Left lung (tissue), 10 donors: ENCODE data around the gene MXD1. TPM values are rescaled to one million over a fixed set of nuclear protein-coding genes. Genes with fewer than 3 reads are reported as not detected.

Experiments
- ATAC-seq: fragments of 200-7000 bp; cut with Tn5 transposase; one replicate; pipeline ENCODE4 v1.9.1; 2020; ENCODE audit warnings: moderate library complexity
- DNase-seq, 4 donors: peaks; one replicate each; pipeline ENCODE4 v3.0.0-alpha.2; 2013 to 2020
- H3K27ac ChIP-seq, 2 donors: fragments of 200-600 bp; sonication (generic) in 1 of 2; one replicate each; pipeline versions ENCODE4 v1.5.0 to v1.8.0; 2020 to 2021
- H3K27me3 ChIP-seq, 2 donors: fragments of 200-600 bp; sonication (generic) in 1 of 2; one replicate each; pipeline versions ENCODE4 v1.5.0 to v1.8.0; 2020 to 2021
- H3K36me3 ChIP-seq, 2 donors: fragments of 200-600 bp; sonication (generic) in 1 of 2; one replicate each; pipeline versions ENCODE4 v1.5.0 to v1.8.0; 2020 to 2021
- H3K4me1 ChIP-seq, 2 donors: fragments of 200-600 bp; one replicate each; pipeline ENCODE4 v1.8.0; 2021
- H3K4me3 ChIP-seq, 2 donors: fragments of 200-600 bp; sonication (generic) in 1 of 2; one replicate each; pipeline versions ENCODE4 v1.5.0 to v1.8.0; 2020 to 2021; ENCODE audit warnings: mild to moderate bottlenecking in 1 of 2
- H3K9me3 ChIP-seq, 2 donors: fragments of 200-600 bp; sonication (generic) in 1 of 2; one replicate each; pipeline versions ENCODE4 v1.5.0 to v1.8.0; 2020 to 2021
- intact Hi-C, 2 donors: fragments of 100-400 bp; cut with DNase I; formaldehyde crosslinking; loops; one replicate each; pipeline versions ENCODE4 v1.11.2 to v1.14.2; 2022
- polyA plus RNA-seq, 6 donors: library from polyadenylated mRNA; unstranded; fragments of 120-200 nt; gene quantifications; one replicate each; pipeline ENCODE4 v1.2.1, GENCODE V29; 2013; ENCODE audit not compliant: insufficient read length in 6 of 6
- total RNA-seq, 2 donors: library from RNA; stranded (reverse); fragmentation: NEBNext Ultra II Directional; extraction: Animal tissue kit (Norgen Biotek cat#: 25700); gene quantifications; one replicate each; pipeline ENCODE4 v1.2.1, GENCODE V29; 2021
- TF ChIP-seq, protein P1 (sequence below), 2 donors: fragments of 200-600 bp; sonication (generic) in 1 of 2; IDR thresholded peaks; one replicate each; pipeline versions ENCODE4 v1.5.0 to v1.8.0; 2021; ENCODE audit warnings: antibody characterized with exemption in 2 of 2
- donor health status: DM: no; HTN: yes; CAD: no.
- donor health status: DM: no; HTN: no; CAD: no.

The MXD1 gene
- total and polyA plus RNA-seq, 8 donors: 9.3 to 82.4 (median 12.8) TPM

DNA sequence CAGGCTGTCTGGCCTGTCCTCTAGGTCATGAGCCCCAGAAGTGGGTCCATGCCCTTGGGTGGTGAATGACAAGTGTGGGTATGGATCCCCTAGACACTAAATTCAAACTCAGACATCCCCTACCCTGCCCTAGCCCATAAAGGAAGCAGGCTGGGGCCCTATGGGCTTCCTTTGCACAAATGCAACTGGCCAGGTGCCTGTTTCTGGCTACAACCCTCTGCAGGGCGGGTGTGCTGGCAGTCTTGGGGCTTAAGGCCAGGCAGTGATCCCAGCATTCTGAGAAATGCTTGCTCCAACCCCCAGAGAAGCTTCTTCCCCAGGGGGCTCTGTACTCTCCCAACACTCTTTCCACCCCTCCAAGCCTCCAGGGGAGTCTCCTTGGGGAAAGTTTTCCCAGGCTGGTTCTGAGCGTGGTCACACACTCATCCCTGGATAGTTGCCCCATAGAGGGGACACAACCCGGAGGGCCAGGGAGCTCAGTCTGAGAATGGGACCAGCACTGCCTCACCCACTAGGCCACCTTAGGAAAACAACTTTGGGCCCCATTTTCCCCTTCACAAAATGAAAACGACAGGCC, 63.1 kb downstream of the MXD1 start:
- TF ChIP-seq, protein P1, sequence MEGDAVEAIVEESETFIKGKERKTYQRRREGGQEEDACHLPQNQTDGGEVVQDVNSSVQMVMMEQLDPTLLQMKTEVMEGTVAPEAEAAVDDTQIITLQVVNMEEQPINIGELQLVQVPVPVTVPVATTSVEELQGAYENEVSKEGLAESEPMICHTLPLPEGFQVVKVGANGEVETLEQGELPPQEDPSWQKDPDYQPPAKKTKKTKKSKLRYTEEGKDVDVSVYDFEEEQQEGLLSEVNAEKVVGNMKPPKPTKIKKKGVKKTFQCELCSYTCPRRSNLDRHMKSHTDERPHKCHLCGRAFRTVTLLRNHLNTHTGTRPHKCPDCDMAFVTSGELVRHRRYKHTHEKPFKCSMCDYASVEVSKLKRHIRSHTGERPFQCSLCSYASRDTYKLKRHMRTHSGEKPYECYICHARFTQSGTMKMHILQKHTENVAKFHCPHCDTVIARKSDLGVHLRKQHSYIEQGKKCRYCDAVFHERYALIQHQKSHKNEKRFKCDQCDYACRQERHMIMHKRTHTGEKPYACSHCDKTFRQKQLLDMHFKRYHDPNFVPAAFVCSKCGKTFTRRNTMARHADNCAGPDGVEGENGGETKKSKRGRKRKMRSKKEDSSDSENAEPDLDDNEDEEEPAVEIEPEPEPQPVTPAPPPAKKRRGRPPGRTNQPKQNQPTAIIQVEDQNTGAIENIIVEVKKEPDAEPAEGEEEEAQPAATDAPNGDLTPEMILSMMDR (IDR thresholded peaks at IDR 0.05): no peak
- Histone ChIP-seq H3K4me3 (no peak overlapping the region), H3K4me1 (peaks cover 0 to 47% of the 10 kb centered on the region in 2 donors), H3K36me3 (no peaks in the 10 kb centered on the region), H3K27ac (peak overlapping the region in 1 of 2 donors; percentile 93), H3K9me3 (no peaks in the 10 kb centered on the region), H3K27me3 (no peaks in the 10 kb centered on the region)
- DNase-seq (no peak), ATAC-seq (no peak)
- intact Hi-C loops: no loop called here

DNA sequence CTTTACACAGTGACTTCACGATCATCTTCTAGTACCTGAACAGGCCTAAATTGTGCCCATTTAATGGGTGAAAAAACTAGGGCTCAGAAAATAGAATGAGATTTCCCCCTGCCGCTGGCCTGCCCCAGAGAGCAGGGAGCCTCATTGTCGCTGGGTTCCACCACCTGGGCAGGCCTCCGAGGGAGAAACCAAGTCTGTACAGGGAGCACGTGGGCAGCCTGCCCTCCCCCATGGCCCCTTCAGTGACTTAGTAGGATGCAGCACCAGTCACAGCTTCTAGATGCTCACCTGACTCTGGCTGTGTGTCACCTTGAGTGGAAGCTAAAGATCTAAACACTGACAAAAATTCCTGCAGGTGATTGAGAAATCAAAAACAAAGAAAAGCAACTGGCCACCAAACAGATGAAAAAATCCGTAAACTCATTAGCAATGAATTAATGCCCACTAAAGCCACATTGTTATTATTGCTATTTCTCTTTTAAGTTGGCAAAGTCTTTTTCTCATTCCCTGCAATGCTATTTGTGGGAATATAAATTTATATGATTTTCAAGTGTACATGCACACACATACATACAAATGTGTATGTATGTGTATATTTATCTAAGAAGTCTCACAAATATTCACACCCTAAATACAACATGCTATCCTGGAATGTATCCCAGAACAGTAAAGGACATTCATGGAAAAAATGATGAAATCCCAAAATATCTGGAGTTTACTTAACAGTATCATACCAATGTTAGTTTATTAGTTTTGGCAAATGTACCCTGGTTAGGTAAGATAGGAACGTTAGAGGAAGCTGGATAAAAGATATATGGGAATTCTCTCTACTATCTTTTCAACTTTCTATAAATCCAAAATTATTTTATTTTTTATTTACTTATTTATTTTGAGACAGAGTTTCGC, 65.2 kb downstream of the MXD1 start:
- intact Hi-C loops: no loop called here
- Histone ChIP-seq H3K4me3 (no peak overlapping the region), H3K4me1 (peaks cover 0 to 60% of the 10 kb centered on the region in 2 donors), H3K27me3 (no peaks in the 10 kb centered on the region), H3K36me3 (no peaks in the 10 kb centered on the region), H3K9me3 (no peaks in the 10 kb centered on the region), H3K27ac (peak overlapping the region in 1 of 2 donors; percentile 93)
- TF ChIP-seq, protein P1 (IDR thresholded peaks at IDR 0.05): no peak
- ATAC-seq: no peak
- DNase-seq: no peak

DNA sequence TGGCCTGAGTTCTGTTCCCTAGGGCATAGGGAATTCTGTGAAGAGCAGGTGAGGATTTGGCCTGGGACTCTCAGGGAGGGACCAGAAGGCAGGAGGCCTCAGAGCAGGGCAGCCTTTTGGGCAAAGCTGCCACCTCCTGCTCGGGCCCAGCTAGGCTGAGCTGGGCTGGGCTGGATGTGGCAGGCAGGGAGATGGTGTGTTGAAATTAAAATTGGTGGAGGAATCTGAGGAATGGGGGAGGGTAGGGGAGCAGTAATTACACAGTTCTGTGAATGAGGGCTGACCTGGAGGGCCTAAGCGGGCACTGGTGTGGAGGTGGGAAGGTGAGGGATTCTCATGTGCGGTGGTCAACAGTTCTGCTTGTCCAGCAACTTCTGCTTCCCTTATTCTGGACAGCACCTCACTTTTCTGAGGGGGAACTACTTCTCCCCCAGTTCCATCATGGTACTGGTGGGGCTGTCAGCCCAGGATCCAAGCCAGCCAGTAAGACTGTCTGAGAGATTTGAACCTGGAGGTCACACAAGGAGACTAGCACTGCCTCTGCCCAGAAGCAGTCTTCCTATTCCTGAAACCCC, 68.6 kb downstream of the MXD1 start:
- TF ChIP-seq, protein P1 (IDR thresholded peaks at IDR 0.05): no peak
- peaks cover 0 to 45% of the 10 kb centered on the region in 2 donors for H3K4me1 ChIP-seq
- intact Hi-C loops: no loop called here
- DNase-seq (no peak), ATAC-seq (no peak)
- no peaks in the 10 kb centered on the region for H3K27me3 ChIP-seq
- H3K4me3 ChIP-seq: no peak overlapping the region
- peak overlapping the region in 1 of 2 donors; percentile 91 for H3K27ac ChIP-seq
- no peaks in the 10 kb centered on the region for H3K36me3 ChIP-seq
- H3K9me3 ChIP-seq: no peaks in the 10 kb centered on the region

DNA sequence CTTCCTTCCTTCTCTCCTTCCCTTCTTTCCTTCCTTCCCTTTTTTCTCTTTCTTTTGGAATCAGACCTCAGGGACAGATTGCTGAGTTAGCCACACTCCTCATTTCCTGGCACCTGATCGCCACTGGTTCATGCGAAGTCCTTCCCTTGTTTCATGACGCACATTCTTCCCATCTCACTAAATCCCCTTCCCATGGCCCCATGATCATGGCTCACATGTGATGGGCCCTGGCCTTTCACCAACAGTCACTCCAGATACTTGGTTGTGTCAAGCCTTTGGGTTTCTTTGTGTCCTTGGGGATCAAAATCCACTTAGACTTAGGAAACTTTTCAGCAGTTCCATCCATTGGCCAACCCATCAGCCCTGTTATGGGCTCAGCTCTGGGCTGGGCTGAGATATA, 70.3 kb downstream of the MXD1 start:
- Histone ChIP-seq H3K9me3 (no peaks in the 10 kb centered on the region), H3K4me3 (no peak overlapping the region), H3K36me3 (no peaks in the 10 kb centered on the region), H3K27me3 (no peaks in the 10 kb centered on the region), H3K27ac (peak overlapping the region; percentile 26 to 91), H3K4me1 (peaks cover 0 to 33% of the 10 kb centered on the region in 2 donors)
- ATAC-seq: no peak
- intact Hi-C loops: no loop called here
- TF ChIP-seq, protein P1 (IDR thresholded peaks at IDR 0.05): no peak
- no peak for DNase-seq

DNA sequence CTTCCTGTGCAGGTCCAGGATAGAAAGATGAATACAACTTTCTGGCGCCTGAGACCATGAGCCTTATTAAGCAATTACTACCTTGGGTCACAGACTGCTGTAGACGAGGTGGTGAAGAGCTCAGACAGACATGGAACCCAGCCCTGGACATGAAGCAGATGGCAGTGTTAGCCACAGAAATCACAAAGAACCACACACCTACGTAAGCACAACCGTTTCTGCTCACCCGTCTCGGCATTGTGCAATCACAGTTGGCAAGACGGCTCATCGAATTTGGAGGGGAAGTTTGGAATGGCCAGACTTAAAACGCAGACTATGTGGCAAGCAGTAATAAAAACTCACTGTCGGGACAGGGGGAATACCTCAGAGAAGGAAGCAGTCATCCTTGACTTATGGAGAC, 70.8 kb downstream of the MXD1 start:
- Histone ChIP-seq H3K36me3 (no peaks in the 10 kb centered on the region), H3K4me3 (no peak overlapping the region), H3K27me3 (no peaks in the 10 kb centered on the region), H3K4me1 (peaks cover 0 to 33% of the 10 kb centered on the region in 2 donors), H3K27ac (peak overlapping the region; percentile 26 to 91), H3K9me3 (no peaks in the 10 kb centered on the region)
- ATAC-seq: peak; percentile 78
- intact Hi-C loops: no loop called here
- DNase-seq: peak in 2 of 4 donors; percentile 20 to 83
- TF ChIP-seq, protein P1 (IDR thresholded peaks at IDR 0.05): no peak
